ENCODE results near the gene S100P.

The S100P gene

GRCh38 chr4:6673660-6674499 is 19.8 kb upstream of the S100P start:
- DNase-seq: peak; percentile 90

- DNase-seq: peak; percentile 45
These were observed 19.1 kb upstream of the S100P start for GRCh38 chr4:6674500-6675149.

GRCh38 chr4:6676722-6677558 is 16.7 kb upstream of the S100P start:
- no peak for DNase-seq

GRCh38 chr4:6680372-6681034 is 13.2 kb upstream of the S100P start:
- no peak for DNase-seq

- no peak for DNase-seq
These were observed 12.5 kb upstream of the S100P start for GRCh38 chr4:6681191-6681590.

GRCh38 chr4:6682862-6683590 is 10.7 kb upstream of the S100P start:
- no peak for DNase-seq

GRCh38 chr4:6684656-6685055 is 9.0 kb upstream of the S100P start:
- DNase-seq: no peak

GRCh38 chr4:6686104-6686787 is 7.4 kb upstream of the S100P start:
- no peak for DNase-seq

- DNase-seq: no peak
These were observed 5.5 kb upstream of the S100P start for GRCh38 chr4:6687947-6688878.

GRCh38 chr4:6688879-6689505 is 4.7 kb upstream of the S100P start:
- peak; percentile 71 for DNase-seq

- no peak for DNase-seq
These were observed 4.1 kb upstream of the S100P start for GRCh38 chr4:6689506-6689960.

GRCh38 chr4:6692379-6692778 is 1.3 kb upstream of the S100P start:
- no peak for DNase-seq

GRCh38 chr4:6692806-6693205 is 872 bp upstream of the S100P start:
- DNase-seq: no peak

GRCh38 chr4:6694177-6694901 is 661 bp downstream of the S100P start:
- no peak for DNase-seq

- DNase-seq: no peak
These were observed 2.3 kb downstream of the S100P start for GRCh38 chr4:6695660-6696610.

- no peak for DNase-seq
These were observed 2.9 kb downstream of the S100P start for GRCh38 chr4:6696611-6697010.

GRCh38 chr4:6697131-6697530 is 3.5 kb downstream of the S100P start:
- DNase-seq: no peak

- no peak for DNase-seq
These were observed 5.7 kb downstream of the S100P start for GRCh38 chr4:6699388-6699787.

All from NK-92 treated with Interleukin-12 subunit alpha and Interleukin-12 subunit beta, amount 100 ng/mL, for 24 hours (cell line).